Hypothalamus (tissue), 51 donors: ENCODE results near the gene GLG1.

Experiments
- DNase-seq, 51 donors: peaks; one replicate each; lab custom pipeline; 2025; lab: John Stamatoyannopoulos, UW

The GLG1 gene

DNA sequence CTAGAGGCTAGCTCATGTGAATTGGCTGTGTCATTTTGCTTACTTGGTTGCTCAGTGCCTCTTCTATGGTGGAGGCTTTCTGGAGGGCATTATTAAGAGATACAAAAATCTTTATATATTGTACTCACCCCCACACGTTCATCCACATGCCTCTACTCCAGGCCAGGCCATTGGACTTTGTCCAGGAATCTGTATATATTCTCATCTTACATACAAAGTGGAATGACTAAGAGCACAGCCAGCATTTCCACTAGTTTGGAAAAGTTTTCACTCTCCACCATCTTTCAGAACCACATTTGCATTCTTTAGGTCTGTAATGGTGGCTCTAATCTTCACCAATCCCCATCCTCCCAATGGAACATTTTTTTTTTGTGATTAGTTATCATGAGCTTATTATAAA is 4.8 kb upstream of the GLG1 start:
- no peak for DNase-seq

DNA sequence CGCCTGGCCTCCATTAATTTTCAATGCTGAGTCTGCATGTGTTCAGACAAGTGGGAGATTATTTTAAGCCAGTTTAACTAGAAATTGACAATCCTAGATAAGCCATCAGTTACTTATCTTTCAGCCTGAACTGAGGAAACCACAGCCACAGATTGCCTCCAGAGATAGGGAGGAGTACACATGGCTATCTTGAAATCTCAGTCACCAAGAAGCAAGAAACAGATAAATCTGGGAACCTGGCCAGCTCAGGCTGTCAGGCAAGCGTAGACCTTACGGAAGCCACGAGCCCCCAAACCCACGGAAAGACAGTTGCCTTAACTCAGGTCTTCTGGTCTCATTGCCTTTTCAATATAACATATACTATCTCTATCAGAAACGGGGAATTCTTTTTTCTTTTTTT is 2.0 kb upstream of the GLG1 start:
- no peak for DNase-seq

GRCh38 chr16:74608381-74608780 is 1.5 kb upstream of the GLG1 start:
- no peak for DNase-seq

DNA sequence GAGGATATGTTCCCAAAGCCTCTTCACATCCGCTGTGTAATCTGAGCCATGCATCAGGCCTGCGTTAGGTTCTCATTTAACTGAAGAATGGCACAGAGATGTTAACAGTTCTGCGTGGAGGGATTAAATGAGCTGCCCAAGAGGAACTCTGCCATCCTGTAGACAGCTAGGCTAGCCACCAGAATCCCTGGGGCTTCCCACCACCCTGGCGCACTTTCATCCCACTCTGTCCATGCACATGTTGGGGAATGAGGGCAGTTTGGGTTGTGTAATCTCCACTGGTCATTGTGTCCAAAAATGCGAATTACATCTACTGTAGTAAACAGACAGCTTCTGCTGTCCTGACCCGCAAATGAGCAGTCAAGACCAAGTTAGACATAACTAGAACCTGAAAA is 1.0 kb upstream of the GLG1 start:
- no peak for DNase-seq

DNA sequence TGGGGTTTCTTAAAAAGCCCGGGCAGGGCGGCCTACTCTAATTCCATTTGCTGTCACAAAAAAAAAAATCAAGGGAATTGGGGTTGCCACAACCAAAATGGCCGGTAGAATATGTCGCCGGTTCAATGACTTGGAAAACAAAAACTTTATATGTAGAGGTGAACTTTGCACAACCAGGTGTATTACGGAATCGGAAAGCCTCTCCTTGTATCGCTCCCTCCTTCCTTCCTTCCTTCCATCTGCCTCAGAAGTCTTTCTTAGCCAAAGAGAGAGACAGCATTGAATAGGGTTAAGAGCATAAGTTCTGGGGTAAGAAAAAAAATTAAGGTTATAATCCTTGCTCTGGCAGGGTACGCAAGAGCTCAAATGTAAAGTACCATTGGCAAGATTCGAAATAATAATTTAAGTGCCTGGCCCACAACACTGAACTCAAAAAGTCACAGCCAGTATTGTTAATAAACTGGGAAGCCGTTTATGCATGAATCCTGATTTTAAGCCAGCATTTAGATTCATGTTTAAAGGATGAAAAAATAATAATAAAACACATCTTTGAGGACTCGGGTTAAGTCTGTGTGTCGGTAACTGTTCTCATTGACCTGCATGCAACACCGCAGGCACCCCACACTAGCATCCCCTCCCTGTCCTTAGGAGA is 522 bp upstream of the GLG1 start:
- no peak for DNase-seq

DNA sequence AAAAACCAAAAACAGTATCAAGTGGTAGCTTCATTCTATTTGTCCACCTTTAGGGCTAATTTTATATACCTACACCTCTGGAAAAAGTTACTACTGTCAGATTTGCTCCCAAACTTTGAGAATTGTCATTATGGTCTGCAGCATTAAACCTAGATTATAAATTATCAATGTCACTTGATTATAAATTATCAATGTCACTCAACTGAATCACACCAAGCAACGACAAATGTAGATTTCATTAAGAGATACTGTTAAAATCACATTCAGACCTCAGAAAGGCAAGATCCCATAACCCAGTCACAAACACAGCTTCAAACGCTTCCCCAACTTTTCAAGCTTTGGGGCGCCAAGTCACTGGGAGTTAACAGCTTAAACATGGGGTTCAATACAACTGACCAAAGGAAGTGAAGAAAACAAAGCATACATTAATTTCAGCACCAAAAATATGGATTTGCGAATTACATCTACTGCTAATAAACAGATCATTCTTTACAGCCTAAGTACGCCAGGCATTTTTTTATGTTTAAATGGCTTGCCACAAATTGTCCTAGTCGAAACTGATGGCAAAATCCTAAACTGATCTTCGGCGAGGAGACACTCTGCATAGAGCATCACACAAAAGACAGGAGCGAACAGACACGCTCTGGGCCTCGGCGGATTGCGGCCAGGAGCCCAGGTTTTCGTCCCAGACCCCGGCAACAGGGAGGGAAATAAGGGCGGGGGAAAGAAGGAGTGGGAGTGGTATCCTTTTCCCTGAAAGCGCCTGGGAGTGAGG is 981 bp downstream of the GLG1 start:
- peak in 14 of 51 donors; percentile 6 to 58 (median 38) for DNase-seq

GRCh38 chr16:74605332-74605731 is 1.6 kb downstream of the GLG1 start:
- DNase-seq = peak in 1 of 51 donors; percentile 10

- DNase-seq = no peak
Observed at GRCh38 chr16:74603848-74604247, 3.1 kb downstream of the GLG1 start.

GRCh38 chr16:74601126-74601871 is 5.6 kb downstream of the GLG1 start:
- no peak for DNase-seq

- DNase-seq = no peak
Observed at GRCh38 chr16:74596586-74596985, 10.3 kb downstream of the GLG1 start.

- no peak for DNase-seq
Observed at GRCh38 chr16:74592847-74593246, 14.1 kb downstream of the GLG1 start.

- no peak for DNase-seq
Observed at GRCh38 chr16:74591876-74592650, 14.9 kb downstream of the GLG1 start.

GRCh38 chr16:74586948-74587347 is 20.0 kb downstream of the GLG1 start:
- no peak for DNase-seq

GRCh38 chr16:74585846-74586443 is 21.0 kb downstream of the GLG1 start:
- DNase-seq = no peak

DNA sequence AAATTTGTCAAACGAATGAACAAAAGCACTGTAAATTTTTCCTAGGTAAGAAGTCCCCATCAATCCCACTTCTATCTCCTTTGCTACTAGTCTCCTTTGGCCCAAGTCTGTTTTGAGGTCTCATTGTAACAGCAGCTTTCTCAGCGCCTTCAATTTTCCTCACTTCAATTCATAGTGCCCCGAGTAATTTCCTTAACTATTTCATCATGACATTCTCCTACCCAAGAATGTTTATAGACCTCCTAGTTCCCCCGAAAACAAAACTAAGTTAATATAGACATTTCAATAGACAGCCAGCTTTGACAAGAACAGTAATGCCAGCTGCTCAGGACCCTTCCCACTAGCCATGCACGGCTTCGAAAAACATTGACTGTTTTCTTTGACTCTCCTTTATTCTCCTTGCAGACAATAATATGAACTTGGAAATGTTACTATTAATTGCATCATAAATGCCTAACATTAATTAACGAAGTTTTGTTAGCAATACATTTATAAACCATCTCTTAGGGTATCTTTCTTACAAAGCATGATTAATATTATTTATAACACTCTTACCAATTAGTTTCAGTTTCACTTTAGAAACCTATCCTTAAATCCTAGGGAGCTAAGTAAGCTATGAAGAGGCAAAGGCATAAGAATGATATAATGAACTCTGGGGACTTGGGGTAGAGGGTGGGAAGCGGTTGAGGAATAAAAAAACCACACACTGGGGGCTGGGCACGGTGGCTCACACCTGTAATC is 22.8 kb downstream of the GLG1 start:
- no peak for DNase-seq

- no peak for DNase-seq
Observed at GRCh38 chr16:74582970-74583369, 23.9 kb downstream of the GLG1 start.

DNA sequence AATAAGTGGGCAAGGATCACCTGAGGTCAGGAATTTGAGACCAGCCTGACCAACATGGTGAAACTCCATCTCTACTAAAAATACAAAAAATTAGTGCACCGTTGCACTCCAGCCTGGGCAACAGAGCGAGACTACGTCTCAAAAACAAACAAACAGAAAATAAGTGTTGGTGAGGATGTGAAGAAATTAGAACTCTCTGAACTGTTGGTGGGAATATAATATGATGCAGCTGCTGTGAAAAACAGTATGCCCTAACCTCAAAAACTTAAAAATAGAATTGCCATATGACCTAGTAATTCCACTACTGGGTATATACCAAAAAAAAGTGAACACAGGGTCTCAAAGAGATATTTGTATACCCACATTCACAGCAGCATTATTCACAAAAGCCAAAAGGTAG is 26.1 kb downstream of the GLG1 start:
- DNase-seq = no peak

DNA sequence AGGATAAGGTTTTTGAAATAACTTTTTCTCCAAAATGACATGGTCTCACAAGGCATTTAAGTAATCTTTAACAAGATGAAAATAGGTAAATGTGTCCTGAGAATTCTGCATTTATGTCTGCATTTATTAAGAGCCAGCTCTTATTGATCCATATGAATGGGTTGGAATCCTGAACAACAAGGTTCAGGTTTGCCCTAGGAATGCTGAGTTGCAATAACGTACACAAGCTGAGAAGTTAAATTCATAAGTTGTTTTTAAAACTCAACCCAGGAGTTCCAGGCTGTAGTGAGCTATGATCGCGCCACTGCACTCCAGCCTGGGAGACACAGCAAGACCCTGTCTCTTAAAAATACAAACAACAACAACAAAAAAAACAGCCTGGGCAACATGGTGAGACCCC is 28.1 kb downstream of the GLG1 start:
- no peak for DNase-seq

DNA sequence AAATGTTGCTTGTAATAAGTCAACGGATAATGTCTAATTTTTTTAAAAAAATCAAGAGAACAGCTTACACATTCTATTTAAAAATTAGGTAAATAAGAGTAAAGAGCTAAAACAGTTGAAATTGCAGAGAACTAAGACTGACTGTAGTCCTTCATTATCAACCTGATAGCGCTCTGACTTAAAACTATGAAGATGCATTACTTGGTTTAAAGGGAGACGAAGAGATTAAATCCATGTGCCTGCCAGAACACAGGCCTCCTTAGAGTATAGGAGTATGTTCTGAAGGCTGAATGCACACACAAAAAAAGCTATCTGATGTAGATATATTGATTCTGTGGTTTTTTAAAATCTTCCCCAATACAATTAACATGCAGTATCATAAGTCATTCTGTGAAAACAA is 28.5 kb downstream of the GLG1 start:
- DNase-seq = no peak

- DNase-seq = no peak
Observed at GRCh38 chr16:74577882-74578366, 29.0 kb downstream of the GLG1 start.
